ENCODE results near the gene PERM1. TPM values are rescaled to one million over a fixed set of nuclear protein-coding genes. Genes with fewer than 3 reads are reported as not detected.
A peak's percentile ranks its signal among the peaks of the same experiment; 100 is the strongest.
"Not testable (repeated sequence)": the region's sequence is repeated elsewhere in the genome, so short reads cannot be mapped to it uniquely, and the experiment has no call there.

Gene PERM1
- total RNA-seq, 4 donors from 2014 or later = 0.22 TPM; not detected in 3

DNA sequence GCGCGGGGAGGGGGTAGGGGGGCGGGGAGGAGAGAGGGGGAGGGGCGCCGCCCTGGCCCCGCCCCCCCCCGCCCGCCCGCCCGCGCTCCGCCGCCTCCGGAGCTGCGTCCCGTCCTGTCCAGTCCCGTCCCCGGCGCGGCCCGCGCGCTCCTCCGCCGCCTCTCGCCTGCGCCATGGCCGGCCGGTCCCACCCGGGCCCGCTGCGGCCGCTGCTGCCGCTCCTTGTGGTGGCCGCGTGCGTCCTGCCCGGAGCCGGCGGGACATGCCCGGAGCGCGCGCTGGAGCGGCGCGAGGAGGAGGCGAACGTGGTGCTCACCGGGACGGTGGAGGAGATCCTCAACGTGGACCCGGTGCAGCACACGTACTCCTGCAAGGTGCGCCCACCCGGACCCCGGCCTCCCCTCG lies 38.1 kb upstream of the PERM1 start, which contains the start of gene AGRN:
Gene AGRN (plus strand): TSS at position 121 of the 405 bp plus-strand sequence. CDS start 53 bp downstream, at position 174.
- H3K9me3 ChIP-seq = no peaks in the 10 kb centered on the region
- no peaks in the 10 kb centered on the region for H3K27me3 ChIP-seq
- WGBS, 2 donors = 0 to 7% methylated on average over 3 to 10 of the region's 58 CpGs
- peak; percentile 56 for DNase-seq
- intact Hi-C loops (cut with DNase I) = no loop called here
- peak within 1 kb of the TSS; percentile 47 to 92 (median 49) for H3K4me3 ChIP-seq (replicated peaks in 1 of 3)
- peaks cover 21 to 31% of the 10 kb centered on the region in 2 donors for H3K4me1 ChIP-seq
- peak within 1 kb of the TSS; percentile 75 to 96 (median 87) for H3K27ac ChIP-seq
- no peaks in the 10 kb centered on the region for H3K36me3 ChIP-seq
- peak in 1 of 2 donors; percentile 50 for TF ChIP-seq POLR2A (IDR thresholded peaks at IDR 0.05)
- TF ChIP-seq, protein P1, sequence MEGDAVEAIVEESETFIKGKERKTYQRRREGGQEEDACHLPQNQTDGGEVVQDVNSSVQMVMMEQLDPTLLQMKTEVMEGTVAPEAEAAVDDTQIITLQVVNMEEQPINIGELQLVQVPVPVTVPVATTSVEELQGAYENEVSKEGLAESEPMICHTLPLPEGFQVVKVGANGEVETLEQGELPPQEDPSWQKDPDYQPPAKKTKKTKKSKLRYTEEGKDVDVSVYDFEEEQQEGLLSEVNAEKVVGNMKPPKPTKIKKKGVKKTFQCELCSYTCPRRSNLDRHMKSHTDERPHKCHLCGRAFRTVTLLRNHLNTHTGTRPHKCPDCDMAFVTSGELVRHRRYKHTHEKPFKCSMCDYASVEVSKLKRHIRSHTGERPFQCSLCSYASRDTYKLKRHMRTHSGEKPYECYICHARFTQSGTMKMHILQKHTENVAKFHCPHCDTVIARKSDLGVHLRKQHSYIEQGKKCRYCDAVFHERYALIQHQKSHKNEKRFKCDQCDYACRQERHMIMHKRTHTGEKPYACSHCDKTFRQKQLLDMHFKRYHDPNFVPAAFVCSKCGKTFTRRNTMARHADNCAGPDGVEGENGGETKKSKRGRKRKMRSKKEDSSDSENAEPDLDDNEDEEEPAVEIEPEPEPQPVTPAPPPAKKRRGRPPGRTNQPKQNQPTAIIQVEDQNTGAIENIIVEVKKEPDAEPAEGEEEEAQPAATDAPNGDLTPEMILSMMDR (IDR thresholded peaks at IDR 0.05) = no peak

DNA sequence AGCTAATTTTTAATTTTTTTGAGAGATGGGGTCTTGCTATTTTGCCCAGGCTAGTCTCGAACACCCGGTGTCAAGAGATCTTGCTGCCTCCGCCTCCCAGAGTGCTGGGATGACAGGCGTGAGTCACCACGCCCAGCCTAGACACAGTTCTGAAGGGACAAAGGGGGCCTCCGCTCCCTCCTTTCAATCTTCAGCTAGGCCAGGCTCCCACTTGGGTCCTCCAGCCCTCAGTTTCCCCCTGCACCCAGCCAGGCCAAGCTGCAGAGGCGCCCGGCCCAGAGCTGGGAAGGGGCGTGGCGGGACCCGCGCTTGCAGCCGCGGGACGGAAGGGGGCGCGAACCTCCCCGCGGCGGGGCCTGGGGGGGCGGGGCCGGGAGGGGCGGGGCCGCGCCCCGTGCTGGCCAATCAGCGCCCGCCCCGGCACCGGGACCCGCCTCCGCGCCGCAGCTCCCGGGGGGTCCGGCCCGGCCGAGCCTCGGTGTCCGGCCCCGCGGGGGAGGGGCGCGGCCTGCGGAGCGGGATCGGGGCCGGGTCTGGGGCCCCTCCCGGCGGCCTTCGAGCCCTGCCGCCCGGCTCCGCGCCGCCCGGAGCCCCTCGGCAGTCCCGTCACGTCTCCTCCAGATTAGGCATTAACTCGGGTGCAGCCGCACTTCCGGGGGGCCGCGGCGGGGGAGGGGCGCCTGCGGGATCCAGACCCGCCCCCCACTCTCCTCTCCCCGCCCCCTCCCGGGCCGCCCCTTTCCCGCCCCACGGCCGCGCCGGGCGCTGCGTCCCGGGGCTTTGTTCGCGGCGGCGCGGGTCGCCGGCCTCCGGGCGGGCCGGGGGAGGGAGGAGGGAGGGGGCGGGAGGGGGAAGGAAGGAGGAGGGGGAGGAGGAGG lies 37.5 kb upstream of the PERM1 start:
- no peaks in the 10 kb centered on the region for H3K36me3 ChIP-seq
- peak; percentile 85 to 86 for DNase-seq
- intact Hi-C loops (cut with DNase I) = no loop called here
- WGBS, 2 donors = 0 to 29% methylated on average over 6 of the region's 91 CpGs
- no peaks in the 10 kb centered on the region for H3K27me3 ChIP-seq
- H3K27ac ChIP-seq = peak overlapping the region; percentile 75 to 96 (median 87)
- peaks cover 16 to 27% of the 10 kb centered on the region in 2 donors for H3K4me1 ChIP-seq
- peak in 1 of 2 donors; percentile 18 for TF ChIP-seq POLR2A (IDR thresholded peaks at IDR 0.05)
- TF ChIP-seq, protein P1 (IDR thresholded peaks at IDR 0.05) = peak in 4 of 6 experiments; percentile 25 to 77 (median 37)
- no peaks in the 10 kb centered on the region for H3K9me3 ChIP-seq
- peak overlapping the region in 1 of 3 donors; percentile 92 for H3K4me3 ChIP-seq (replicated peaks in 1 of 3)

DNA sequence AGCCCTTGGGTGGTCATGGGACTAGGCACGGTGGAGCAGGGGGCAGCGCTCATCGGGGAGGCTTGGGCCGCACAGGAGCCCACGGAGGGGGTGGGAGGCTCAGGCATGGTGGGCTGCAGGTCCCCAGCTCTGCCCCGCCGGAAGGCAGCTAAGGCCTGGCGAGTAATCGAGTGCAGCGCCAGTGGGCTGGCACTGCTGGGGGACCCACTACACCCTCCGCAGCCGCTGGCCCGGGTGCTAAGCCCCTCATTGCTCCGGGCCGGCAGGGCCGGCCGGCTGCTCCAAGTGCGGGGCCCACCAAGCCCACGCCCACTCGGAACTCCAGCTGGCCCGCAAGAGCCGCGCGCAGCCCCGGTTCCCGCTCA lies 36.4 kb upstream of the PERM1 start:
- 87 to 97% methylated on average over 9 to 25 of the region's 26 CpGs for WGBS, 2 donors
- H3K4me1 ChIP-seq = peaks cover 14 to 25% of the 10 kb centered on the region in 2 donors

DNA sequence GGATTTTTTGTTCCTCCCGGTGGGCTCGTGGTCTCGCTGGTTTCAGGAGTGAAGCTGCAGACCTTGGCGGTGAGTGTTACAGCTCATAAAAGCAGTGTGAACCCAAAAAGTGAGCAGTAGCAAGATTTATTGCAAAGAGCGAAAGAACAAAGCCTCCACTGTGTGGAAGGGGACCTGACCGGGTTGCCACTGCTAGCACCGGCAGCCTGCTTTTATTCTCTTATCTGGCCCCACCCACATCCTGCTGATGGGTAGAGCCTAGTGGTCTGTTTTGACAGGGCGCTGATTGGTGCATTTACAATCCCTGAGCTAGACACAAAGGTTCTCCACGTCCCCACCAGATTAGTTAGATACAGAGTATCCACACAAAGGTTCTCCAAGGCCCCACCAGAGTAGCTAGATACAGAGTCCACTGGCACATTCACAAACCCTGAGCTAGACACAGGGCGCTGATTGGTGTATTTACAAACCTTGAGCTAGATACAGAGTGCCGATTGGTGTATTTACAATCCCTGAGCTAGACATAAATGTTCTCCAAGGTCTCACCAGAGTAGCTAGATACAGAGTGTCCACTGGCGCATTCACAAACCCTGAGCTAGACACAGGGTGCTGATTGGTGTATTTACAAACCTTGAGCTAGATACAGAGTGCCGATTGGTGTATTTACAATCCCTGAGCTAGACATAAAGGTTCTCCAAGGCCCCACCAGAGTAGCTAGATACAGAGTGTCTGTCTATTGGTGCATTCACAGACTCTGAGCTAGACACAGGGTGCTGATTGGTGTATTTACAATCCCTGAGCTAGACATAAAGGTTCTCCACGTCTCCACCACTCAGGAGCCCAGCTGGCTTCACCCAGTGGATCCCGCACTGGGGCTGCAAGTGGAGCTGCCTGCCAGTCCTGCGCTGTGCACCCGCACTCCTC lies 35.8 kb upstream of the PERM1 start:
- H3K36me3 ChIP-seq = not testable (repeated sequence)

More for the DNA sequence above, 36.4 kb upstream of the PERM1 start:
- H3K9me3 ChIP-seq; H3K27ac ChIP-seq; H3K4me3 ChIP-seq (replicated peaks in 1 of 3); intact Hi-C loops (cut with DNase I); DNase-seq; H3K36me3 ChIP-seq; H3K27me3 ChIP-seq: not testable (repeated sequence)

DNA sequence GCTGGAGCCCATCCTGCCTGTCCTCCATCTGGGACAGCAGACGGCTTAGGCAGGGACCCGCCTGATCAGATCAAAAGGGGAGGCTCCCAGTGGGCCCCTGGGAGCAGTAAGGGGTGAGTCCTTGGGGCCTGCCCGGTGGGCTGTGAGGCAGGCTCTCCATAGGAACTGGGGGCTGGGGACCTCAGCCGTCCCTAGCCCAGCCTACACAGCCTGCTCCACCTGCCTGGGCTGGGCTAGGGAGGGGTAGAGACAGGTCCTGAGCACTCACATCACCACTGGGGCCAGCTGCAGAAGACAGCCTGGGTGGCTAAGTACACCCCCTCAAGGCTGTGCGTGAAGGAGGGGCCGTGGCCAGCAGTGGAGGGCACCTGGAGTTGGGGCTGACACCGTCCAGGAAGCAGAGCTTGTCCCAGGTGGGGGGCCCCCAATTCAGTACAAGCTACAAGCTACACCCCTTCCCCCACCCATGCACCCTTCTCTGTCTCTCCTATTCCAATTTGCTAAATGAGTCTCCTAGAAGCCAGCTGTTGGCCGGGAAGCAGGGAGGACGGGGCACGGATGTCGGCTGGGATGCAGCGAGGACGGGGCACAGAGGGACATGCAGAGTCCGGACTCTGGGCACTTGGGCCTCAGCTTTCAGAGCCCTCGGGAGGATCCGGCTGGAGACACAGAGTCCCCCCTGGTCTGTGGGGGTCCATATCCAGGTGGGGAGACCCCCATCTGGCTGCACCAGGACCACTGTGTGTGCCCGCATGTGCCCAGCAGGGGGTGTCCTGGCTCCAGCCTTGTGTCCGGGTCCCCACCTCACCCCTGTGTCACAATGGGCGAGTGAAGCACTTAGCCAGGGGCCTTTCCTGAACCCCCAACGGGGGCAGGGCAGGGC lies 33.1 kb upstream of the PERM1 start:
- H3K27me3 ChIP-seq = no peaks in the 10 kb centered on the region
- TF ChIP-seq, protein P1 (IDR thresholded peaks at IDR 0.05) = peak in 2 of 6 experiments; percentile 9 to 20
- TF ChIP-seq POLR2A (IDR thresholded peaks at IDR 0.05) = no peak
- H3K4me3 ChIP-seq (replicated peaks in 1 of 3) = no peak overlapping the region
- peaks cover 6 to 14% of the 10 kb centered on the region in 2 donors for H3K4me1 ChIP-seq
- WGBS, 2 donors = 79 to 81% methylated on average over 18 of the region's 20 CpGs
- H3K36me3 ChIP-seq = no peaks in the 10 kb centered on the region
- H3K27ac ChIP-seq = peak overlapping the region in 2 of 3 donors; percentile 20 to 91
- intact Hi-C loops (cut with DNase I) = no loop called here
- no peaks in the 10 kb centered on the region for H3K9me3 ChIP-seq
- no peak for DNase-seq

More for the DNA sequence above, 35.8 kb upstream of the PERM1 start:
- DNase-seq; intact Hi-C loops (cut with DNase I); H3K27ac ChIP-seq; H3K4me3 ChIP-seq (replicated peaks in 1 of 3); H3K9me3 ChIP-seq; H3K27me3 ChIP-seq: not testable (repeated sequence)
- 80 to 85% methylated on average over 12 to 16 of the region's 17 CpGs for WGBS, 2 donors
- H3K4me1 ChIP-seq = peaks cover 14 to 26% of the 10 kb centered on the region in 2 donors

Data from thyroid gland (tissue), 4 donors.